ENCODE measurements around the gene RABL6. TPM values are rescaled to one million over a fixed set of nuclear protein-coding genes. Genes with fewer than 3 reads are reported as not detected.
A peak's percentile ranks its signal among the peaks of the same experiment; 100 is the strongest.
"Not testable (repeated sequence)": the region's sequence is repeated elsewhere in the genome, so short reads cannot be mapped to it uniquely, and the experiment has no call there.

RABL6 gene
- total RNA-seq, 3 donors from 2014 or later (not counting 1 experiment from before 2014, with no cell fraction given) = 72.7 to 82.5 (median 75.9) TPM

DNA sequence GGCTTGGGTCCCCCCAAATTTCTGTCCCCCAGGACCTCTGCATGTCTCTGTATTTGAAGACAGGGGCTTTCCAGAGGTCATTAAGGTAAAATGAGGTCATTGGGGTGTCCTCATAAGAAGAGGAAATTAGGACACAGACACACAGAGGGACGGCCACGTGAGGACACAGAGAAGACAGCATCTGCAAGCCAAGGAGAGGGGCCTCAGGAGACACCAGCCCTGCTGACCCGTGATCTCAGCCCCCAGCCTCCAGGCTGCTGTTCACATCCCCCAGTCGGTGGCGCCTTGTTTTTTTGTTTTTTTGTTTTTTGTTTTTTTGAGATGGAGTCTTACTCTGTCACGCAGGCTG lies 12.8 kb upstream of the RABL6 start:
- H3K36me3 Mint-ChIP-seq = no peaks in the 10 kb centered on the region
- DNase-seq = peak in 1 of 2 donors; percentile 10
- Histone ChIP-seq H3K9me3 (ENCODE audit: control insufficient read depth, insufficient read depth, low read length) (no peaks in the 10 kb centered on the region), H3K27ac (ENCODE audit: low read length) (no peak overlapping the region), H3K27me3 (ENCODE audit: control insufficient read depth, insufficient read depth, low read length) (peaks cover 12% of the 10 kb centered on the region), H3K36me3 (ENCODE audit: control insufficient read depth, insufficient read depth, low read length) (peaks cover 9% of the 10 kb centered on the region), H3K4me3 (ENCODE audit: low read length) (no peak overlapping the region), H3K4me1 (ENCODE audit: control insufficient read depth, insufficient read depth, low read length) (peaks cover 37% of the 10 kb centered on the region)
- H3K4me3 Mint-ChIP-seq = no peak overlapping the region
- TF ChIP-seq, protein P1, sequence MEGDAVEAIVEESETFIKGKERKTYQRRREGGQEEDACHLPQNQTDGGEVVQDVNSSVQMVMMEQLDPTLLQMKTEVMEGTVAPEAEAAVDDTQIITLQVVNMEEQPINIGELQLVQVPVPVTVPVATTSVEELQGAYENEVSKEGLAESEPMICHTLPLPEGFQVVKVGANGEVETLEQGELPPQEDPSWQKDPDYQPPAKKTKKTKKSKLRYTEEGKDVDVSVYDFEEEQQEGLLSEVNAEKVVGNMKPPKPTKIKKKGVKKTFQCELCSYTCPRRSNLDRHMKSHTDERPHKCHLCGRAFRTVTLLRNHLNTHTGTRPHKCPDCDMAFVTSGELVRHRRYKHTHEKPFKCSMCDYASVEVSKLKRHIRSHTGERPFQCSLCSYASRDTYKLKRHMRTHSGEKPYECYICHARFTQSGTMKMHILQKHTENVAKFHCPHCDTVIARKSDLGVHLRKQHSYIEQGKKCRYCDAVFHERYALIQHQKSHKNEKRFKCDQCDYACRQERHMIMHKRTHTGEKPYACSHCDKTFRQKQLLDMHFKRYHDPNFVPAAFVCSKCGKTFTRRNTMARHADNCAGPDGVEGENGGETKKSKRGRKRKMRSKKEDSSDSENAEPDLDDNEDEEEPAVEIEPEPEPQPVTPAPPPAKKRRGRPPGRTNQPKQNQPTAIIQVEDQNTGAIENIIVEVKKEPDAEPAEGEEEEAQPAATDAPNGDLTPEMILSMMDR (IDR thresholded peaks at IDR 0.05) = no peak
- WGBS (ENCODE audit: insufficient coverage) = 89% methylated on average over 6 of the region's 6 CpGs
- no peaks in the 10 kb centered on the region for H3K9me3 Mint-ChIP-seq
- intact Hi-C loops (cut with micrococcal nuclease) = loop anchor here (5.0 kb wide), 1 partner anchor 447 kb away; the partner anchor contains the start of gene TUBB4B
- ATAC-seq = no peak
- peaks cover 9 to 17% of the 10 kb centered on the region in 2 donors for H3K4me1 Mint-ChIP-seq
- H3K27ac Mint-ChIP-seq = no peak overlapping the region
- H3K27me3 Mint-ChIP-seq (ENCODE audit: low read depth in 2 of 2) = no peaks in the 10 kb centered on the region

DNA sequence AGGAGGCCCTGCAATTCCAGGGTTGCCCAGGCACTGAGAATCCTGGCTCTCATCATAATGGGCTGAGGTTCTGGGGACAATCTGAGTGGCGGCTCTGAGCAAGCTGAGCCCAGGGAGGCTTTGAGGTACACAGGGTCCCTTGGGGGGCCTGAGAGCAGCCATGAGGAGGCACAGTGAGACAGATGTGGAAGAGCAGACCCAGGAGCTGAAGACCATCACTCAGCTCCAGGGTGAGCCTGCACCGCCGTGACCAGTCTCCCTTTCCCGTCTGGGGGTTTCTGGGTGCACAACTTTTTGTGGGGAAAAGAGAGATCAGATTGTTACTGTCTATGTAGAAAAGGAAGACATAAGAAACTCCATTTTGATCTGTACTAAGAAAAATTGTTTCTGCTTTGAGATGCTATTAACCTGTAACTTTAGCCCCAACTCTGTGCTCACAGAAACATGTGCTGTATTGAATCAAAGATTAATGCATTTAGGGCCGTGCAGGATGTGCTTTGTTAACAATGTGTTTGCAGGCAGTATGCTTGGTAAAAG lies 11.4 kb upstream of the RABL6 start, which contains the start of gene CCDC183:
Gene CCDC183 (plus strand): TSS at position 101 of the 537 bp plus-strand sequence. CDS start 60 bp downstream, at position 161.
- Histone ChIP-seq H3K4me3 (ENCODE audit: low read length) (no peak within 1 kb of the TSS), H3K36me3 (ENCODE audit: control insufficient read depth, insufficient read depth, low read length) (peaks cover 9% of the 10 kb centered on the region), H3K27ac (ENCODE audit: low read length) (no peak within 1 kb of the TSS), H3K9me3 (ENCODE audit: control insufficient read depth, insufficient read depth, low read length) (no peaks in the 10 kb centered on the region), H3K4me1 (ENCODE audit: control insufficient read depth, insufficient read depth, low read length) (peaks cover 43% of the 10 kb centered on the region), H3K27me3 (ENCODE audit: control insufficient read depth, insufficient read depth, low read length) (peaks cover 12% of the 10 kb centered on the region)
- H3K27me3 Mint-ChIP-seq (ENCODE audit: low read depth in 2 of 2) = peaks cover 0 to 4% of the 10 kb centered on the region in 2 donors
- no peak within 1 kb of the TSS for H3K4me3 Mint-ChIP-seq
- H3K9me3 Mint-ChIP-seq = no peaks in the 10 kb centered on the region
- TF ChIP-seq, protein P1 (IDR thresholded peaks at IDR 0.05) = no peak
- H3K27ac Mint-ChIP-seq = no peak within 1 kb of the TSS
- DNase-seq = no peak
- peaks cover 13 to 20% of the 10 kb centered on the region in 2 donors for H3K4me1 Mint-ChIP-seq
- no peak for ATAC-seq
- 70% methylated on average over 5 of the region's 5 CpGs for WGBS (ENCODE audit: insufficient coverage)
- intact Hi-C loops (cut with micrococcal nuclease) = no loop called here
- H3K36me3 Mint-ChIP-seq = no peaks in the 10 kb centered on the region

DNA sequence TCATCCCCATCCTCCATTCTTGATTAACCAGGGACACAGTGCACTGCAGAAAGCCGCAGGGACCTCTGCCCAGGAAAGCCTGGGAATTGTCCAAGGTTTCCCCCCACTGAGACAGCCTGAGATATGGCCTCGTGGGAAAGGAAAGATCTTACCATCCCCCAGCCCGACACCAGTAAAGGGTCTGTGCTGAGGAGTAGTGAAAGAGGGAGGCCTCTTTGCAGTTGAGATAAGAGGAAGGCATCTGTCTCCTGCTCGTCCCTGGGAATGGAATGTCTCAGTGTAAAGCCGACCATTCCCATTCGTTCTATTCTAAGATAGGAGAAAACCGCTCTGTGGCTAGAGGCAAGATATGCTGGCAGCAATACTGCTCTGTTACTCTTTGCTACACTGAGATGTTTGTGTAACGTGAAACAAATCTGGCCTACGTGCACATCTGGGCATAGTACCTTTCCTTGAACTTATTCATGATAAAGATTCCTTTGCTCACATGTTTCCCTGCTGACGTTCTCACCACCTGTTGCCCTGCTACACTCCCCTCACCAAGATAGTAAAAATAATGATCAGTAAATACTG lies 10.9 kb upstream of the RABL6 start:
- H3K27ac ChIP-seq (ENCODE audit: low read length); ATAC-seq; H3K4me3 ChIP-seq (ENCODE audit: low read length); H3K4me3 Mint-ChIP-seq; DNase-seq; H3K36me3 ChIP-seq (ENCODE audit: control insufficient read depth, insufficient read depth, low read length); intact Hi-C loops (cut with micrococcal nuclease); H3K36me3 Mint-ChIP-seq; H3K9me3 ChIP-seq (ENCODE audit: control insufficient read depth, insufficient read depth, low read length); H3K27ac Mint-ChIP-seq; H3K9me3 Mint-ChIP-seq; H3K27me3 Mint-ChIP-seq (ENCODE audit: low read depth in 2 of 2): not testable (repeated sequence)
- Histone ChIP-seq H3K27me3 (ENCODE audit: control insufficient read depth, insufficient read depth, low read length) (peaks cover 12% of the 10 kb centered on the region), H3K4me1 (ENCODE audit: control insufficient read depth, insufficient read depth, low read length) (peaks cover 39% of the 10 kb centered on the region)
- WGBS (ENCODE audit: insufficient coverage) = 59% methylated on average over 8 of the region's 10 CpGs
- H3K4me1 Mint-ChIP-seq = peaks cover 13 to 22% of the 10 kb centered on the region in 2 donors

DNA sequence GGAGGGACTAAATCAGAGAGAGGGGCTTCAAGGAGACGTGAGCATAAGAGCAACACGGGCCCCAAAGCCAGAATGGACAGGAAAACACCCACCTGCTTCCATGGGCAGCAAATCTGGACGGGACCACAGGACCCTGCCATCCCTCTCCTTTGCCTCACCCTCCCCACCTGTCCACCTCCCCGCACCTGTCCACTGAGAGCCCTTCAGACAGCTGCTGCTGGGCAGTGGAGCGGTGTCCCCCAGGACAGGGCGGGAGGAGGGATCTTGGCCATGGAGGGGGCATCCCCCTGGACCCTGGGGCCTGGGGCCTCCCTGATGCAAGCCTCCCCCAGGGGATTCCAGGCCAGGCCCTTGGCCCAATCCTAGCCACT lies 9.1 kb upstream of the RABL6 start:
- TF ChIP-seq, protein P1 (IDR thresholded peaks at IDR 0.05) = no peak
- H3K4me3 Mint-ChIP-seq = no peak overlapping the region
- WGBS (ENCODE audit: insufficient coverage) = 91% methylated on average over 6 of the region's 6 CpGs

More for the DNA sequence above, 9.1 kb upstream of the RABL6 start:
- H3K9me3 Mint-ChIP-seq = no peaks in the 10 kb centered on the region
- no peaks in the 10 kb centered on the region for H3K9me3 ChIP-seq (ENCODE audit: control insufficient read depth, insufficient read depth, low read length)
- no peaks in the 10 kb centered on the region for H3K36me3 Mint-ChIP-seq
- intact Hi-C loops (cut with micrococcal nuclease) = no loop called here
- no peak overlapping the region for H3K27ac Mint-ChIP-seq
- no peak for ATAC-seq
- H3K4me1 ChIP-seq (ENCODE audit: control insufficient read depth, insufficient read depth, low read length) = peaks cover 28% of the 10 kb centered on the region
- H3K36me3 ChIP-seq (ENCODE audit: control insufficient read depth, insufficient read depth, low read length) = no peaks in the 10 kb centered on the region
- no peak overlapping the region for H3K4me3 ChIP-seq (ENCODE audit: low read length)
- H3K27me3 ChIP-seq (ENCODE audit: control insufficient read depth, insufficient read depth, low read length) = peaks cover 16% of the 10 kb centered on the region
- H3K27ac ChIP-seq (ENCODE audit: low read length) = no peak overlapping the region
- H3K27me3 Mint-ChIP-seq (ENCODE audit: low read depth in 2 of 2) = peaks cover 0 to 9% of the 10 kb centered on the region in 2 donors
- H3K4me1 Mint-ChIP-seq = peaks cover 13 to 24% of the 10 kb centered on the region in 2 donors
- DNase-seq = no peak
